Activated naive CD8-positive, alpha-beta T cell treated with anti-CD3 and anti-CD28 coated beads for 36 hours (primary cell): Measurements from ENCODE around the gene GDF15. TPM values are rescaled to one million over a fixed set of nuclear protein-coding genes. Genes with fewer than 3 reads are reported as not detected.
"Not testable (repeated sequence)": the region's sequence is repeated elsewhere in the genome, so short reads cannot be mapped to it uniquely, and the experiment has no call there.

Experiments
- DNase-seq: peaks from one replicate; pipeline ENCODE4 v3.0.0; 2021
- H3K27ac Mint-ChIP-seq: one replicate; pipeline ENCODE4 v1.8.0; 2022; ENCODE audit warnings: mild to moderate bottlenecking, moderate library complexity, mixed read lengths
- H3K27me3 Mint-ChIP-seq: one replicate; pipeline ENCODE4 v1.8.0; 2022; ENCODE audit warnings: mild to moderate bottlenecking, mixed read lengths
- H3K36me3 Mint-ChIP-seq: one replicate; pipeline ENCODE4 v1.8.0; 2021; ENCODE audit warnings: mild to moderate bottlenecking, mixed read lengths
- H3K4me1 Mint-ChIP-seq: one replicate; pipeline ENCODE4 v1.8.0; 2021; ENCODE audit warnings: mixed read lengths
- H3K4me3 Mint-ChIP-seq: one replicate; pipeline ENCODE4 v1.8.0; 2022; ENCODE audit warnings: mild to moderate bottlenecking, moderate library complexity, mixed read lengths
- H3K9me3 Mint-ChIP-seq: one replicate; pipeline ENCODE4 v1.8.0; 2022; ENCODE audit warnings: mixed read lengths
- total RNA-seq, 2 experiments: library from RNA; stranded (reverse); gene quantifications; one replicate each; pipeline ENCODE4 v1.2.3, GENCODE V29; 2021

Gene GDF15
- total RNA-seq: not detected

- Mint-ChIP-seq H3K9me3 (no peaks in the 10 kb centered on the region), H3K27ac (no peak within 1 kb of the TSS), H3K36me3 (no peaks in the 10 kb centered on the region), H3K27me3 (peaks cover 75% of the 10 kb centered on the region), H3K4me3 (no peak within 1 kb of the TSS), H3K4me1 (peaks cover 7% of the 10 kb centered on the region)
- DNase-seq: peak; percentile 56
These were observed at the start of gene GDF15 for GRCh38 chr19:18385675-18386542. Gene GDF15, plus strand, starts transcription at chr19:18386158. Its CDS starts 32 bp downstream, at chr19:18386190.

- Mint-ChIP-seq H3K27ac (no peak overlapping the region), H3K27me3 (no peaks in the 10 kb centered on the region), H3K4me3 (no peak overlapping the region), H3K36me3 (peaks cover 3% of the 10 kb centered on the region), H3K9me3 (no peaks in the 10 kb centered on the region), H3K4me1 (peaks cover 18% of the 10 kb centered on the region)
- no peak for DNase-seq
These were observed 47.4 kb upstream of the GDF15 start for GRCh38 chr19:18338541-18338940.

- peaks cover 20% of the 10 kb centered on the region for H3K4me1 Mint-ChIP-seq
- peak overlapping the region; percentile 81 for H3K4me3 Mint-ChIP-seq
- no peak overlapping the region for H3K27ac Mint-ChIP-seq
- H3K9me3 Mint-ChIP-seq: no peaks in the 10 kb centered on the region
- DNase-seq: no peak
- no peaks in the 10 kb centered on the region for H3K27me3 Mint-ChIP-seq
- peaks cover 5% of the 10 kb centered on the region for H3K36me3 Mint-ChIP-seq
These were observed 46.2 kb upstream of the GDF15 start for GRCh38 chr19:18339723-18340122.

GRCh38 chr19:18340190-18340989, 45.6 kb upstream of the GDF15 start, which contains the start of gene PGPEP1:
Gene PGPEP1, plus strand, starts transcription at chr19:18340598. Its CDS starts 84 bp downstream, at chr19:18340682.
- Mint-ChIP-seq H3K27ac (peak within 1 kb of the TSS; percentile 83), H3K4me1 (peaks cover 20% of the 10 kb centered on the region), H3K9me3 (no peaks in the 10 kb centered on the region), H3K4me3 (peak within 1 kb of the TSS; percentile 81), H3K36me3 (peaks cover 9% of the 10 kb centered on the region), H3K27me3 (no peaks in the 10 kb centered on the region)
- peak; percentile 77 for DNase-seq

GRCh38 chr19:18340990-18341868, 44.7 kb upstream of the GDF15 start:
- H3K36me3 Mint-ChIP-seq: peaks cover 9% of the 10 kb centered on the region
- H3K4me1 Mint-ChIP-seq: peaks cover 20% of the 10 kb centered on the region
- peak overlapping the region; percentile 81 for H3K4me3 Mint-ChIP-seq
- peak overlapping the region; percentile 83 for H3K27ac Mint-ChIP-seq
- H3K9me3 Mint-ChIP-seq: no peaks in the 10 kb centered on the region
- H3K27me3 Mint-ChIP-seq: no peaks in the 10 kb centered on the region
- peak; percentile 74 for DNase-seq

- Mint-ChIP-seq H3K27me3 (no peaks in the 10 kb centered on the region), H3K4me1 (peaks cover 20% of the 10 kb centered on the region), H3K9me3 (no peaks in the 10 kb centered on the region), H3K27ac (no peak overlapping the region), H3K4me3 (peak overlapping the region; percentile 81), H3K36me3 (peaks cover 9% of the 10 kb centered on the region)
- no peak for DNase-seq
These were observed 43.8 kb upstream of the GDF15 start for GRCh38 chr19:18342090-18342632.

- no peaks in the 10 kb centered on the region for H3K27me3 Mint-ChIP-seq
- H3K4me3 Mint-ChIP-seq: no peak overlapping the region
- no peaks in the 10 kb centered on the region for H3K9me3 Mint-ChIP-seq
- peaks cover 16% of the 10 kb centered on the region for H3K36me3 Mint-ChIP-seq
- H3K4me1 Mint-ChIP-seq: peaks cover 19% of the 10 kb centered on the region
- no peak for DNase-seq
- H3K27ac Mint-ChIP-seq: no peak overlapping the region
These were observed 41.4 kb upstream of the GDF15 start for GRCh38 chr19:18344582-18344950.

- Mint-ChIP-seq H3K36me3 (peaks cover 22% of the 10 kb centered on the region), H3K4me3 (no peak overlapping the region), H3K27ac (no peak overlapping the region), H3K9me3 (no peaks in the 10 kb centered on the region), H3K27me3 (no peaks in the 10 kb centered on the region), H3K4me1 (peaks cover 13% of the 10 kb centered on the region)
- DNase-seq: no peak
These were observed 40.7 kb upstream of the GDF15 start for GRCh38 chr19:18345296-18345695.

GRCh38 chr19:18346091-18346490, 39.9 kb upstream of the GDF15 start:
- Mint-ChIP-seq H3K9me3 (no peaks in the 10 kb centered on the region), H3K4me1 (peaks cover 13% of the 10 kb centered on the region), H3K4me3 (no peak overlapping the region), H3K27me3 (no peaks in the 10 kb centered on the region), H3K27ac (no peak overlapping the region), H3K36me3 (peaks cover 26% of the 10 kb centered on the region)
- no peak for DNase-seq

- Mint-ChIP-seq H3K36me3 (peaks cover 23% of the 10 kb centered on the region), H3K4me1 (peaks cover 3% of the 10 kb centered on the region), H3K27ac (no peak overlapping the region)
These were observed 37.8 kb upstream of the GDF15 start for GRCh38 chr19:18348171-18348570.

GRCh38 chr19:18348818-18349339, 37.1 kb upstream of the GDF15 start:
- H3K4me3 Mint-ChIP-seq, H3K27me3 Mint-ChIP-seq, H3K4me1 Mint-ChIP-seq, DNase-seq, H3K27ac Mint-ChIP-seq, H3K9me3 Mint-ChIP-seq: not testable (repeated sequence)
- peaks cover 23% of the 10 kb centered on the region for H3K36me3 Mint-ChIP-seq

More at GRCh38 chr19:18348171-18348570, 37.8 kb upstream of the GDF15 start:
- H3K9me3 Mint-ChIP-seq: no peaks in the 10 kb centered on the region
- no peak for DNase-seq
- H3K27me3 Mint-ChIP-seq: no peaks in the 10 kb centered on the region
- H3K4me3 Mint-ChIP-seq: no peak overlapping the region

- Mint-ChIP-seq H3K9me3 (no peaks in the 10 kb centered on the region), H3K4me1 (no peaks in the 10 kb centered on the region), H3K36me3 (peaks cover 21% of the 10 kb centered on the region), H3K4me3 (no peak overlapping the region), H3K27me3 (no peaks in the 10 kb centered on the region), H3K27ac (no peak overlapping the region)
- peak; percentile 47 for DNase-seq
These were observed 36.3 kb upstream of the GDF15 start for GRCh38 chr19:18349524-18350128.

- Mint-ChIP-seq H3K4me3 (no peak overlapping the region), H3K36me3 (peaks cover 17% of the 10 kb centered on the region), H3K27ac (no peak overlapping the region), H3K9me3 (no peaks in the 10 kb centered on the region), H3K27me3 (no peaks in the 10 kb centered on the region), H3K4me1 (no peaks in the 10 kb centered on the region)
- no peak for DNase-seq
These were observed 35.5 kb upstream of the GDF15 start for GRCh38 chr19:18350490-18350889.

- Mint-ChIP-seq H3K4me3 (no peak overlapping the region), H3K36me3 (peaks cover 17% of the 10 kb centered on the region), H3K4me1 (no peaks in the 10 kb centered on the region)
These were observed 34.4 kb upstream of the GDF15 start for GRCh38 chr19:18351544-18351943.

More at GRCh38 chr19:18351544-18351943, 34.4 kb upstream of the GDF15 start:
- H3K27me3 Mint-ChIP-seq: no peaks in the 10 kb centered on the region
- no peaks in the 10 kb centered on the region for H3K9me3 Mint-ChIP-seq
- H3K27ac Mint-ChIP-seq: no peak overlapping the region
- no peak for DNase-seq
